ENCODE results near the gene WDFY2.

DNA sequence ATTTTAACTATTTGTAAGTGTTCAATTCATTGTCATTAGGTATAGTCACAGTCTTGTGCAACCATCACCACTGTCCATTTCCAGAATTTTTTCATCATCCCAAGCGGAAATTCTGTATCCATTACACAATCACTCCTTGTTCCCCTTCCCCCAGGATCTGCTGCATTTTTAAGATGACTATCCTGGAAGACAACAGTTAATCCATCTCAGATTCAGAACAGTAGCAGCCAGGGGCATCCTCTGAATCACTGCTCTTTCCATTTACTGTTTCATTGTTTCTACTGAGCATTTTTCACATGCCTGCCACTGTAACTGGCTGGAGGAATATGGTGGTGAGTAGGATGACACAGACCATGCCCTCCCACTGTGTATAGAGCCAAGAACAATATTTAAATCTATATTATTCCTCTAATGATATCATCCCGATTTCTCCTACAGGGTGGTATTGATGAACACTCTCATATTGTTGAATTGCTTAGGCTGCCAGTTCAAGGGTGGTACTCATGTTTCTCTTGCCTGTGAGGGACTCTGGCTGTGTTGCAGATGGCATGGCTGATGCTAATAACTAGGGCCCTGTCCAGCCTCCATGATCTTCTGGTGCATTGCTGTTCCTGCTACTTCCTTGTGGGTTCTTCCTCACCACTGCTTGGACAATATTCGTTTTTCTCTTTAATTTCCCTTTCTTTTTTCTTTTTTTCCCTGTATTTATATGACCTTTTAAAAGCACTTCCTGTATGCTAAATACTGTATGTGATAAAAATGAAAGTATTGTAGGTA lies 59.0 kb downstream of the WDFY2 start:
- TF ChIP-seq, protein P1, sequence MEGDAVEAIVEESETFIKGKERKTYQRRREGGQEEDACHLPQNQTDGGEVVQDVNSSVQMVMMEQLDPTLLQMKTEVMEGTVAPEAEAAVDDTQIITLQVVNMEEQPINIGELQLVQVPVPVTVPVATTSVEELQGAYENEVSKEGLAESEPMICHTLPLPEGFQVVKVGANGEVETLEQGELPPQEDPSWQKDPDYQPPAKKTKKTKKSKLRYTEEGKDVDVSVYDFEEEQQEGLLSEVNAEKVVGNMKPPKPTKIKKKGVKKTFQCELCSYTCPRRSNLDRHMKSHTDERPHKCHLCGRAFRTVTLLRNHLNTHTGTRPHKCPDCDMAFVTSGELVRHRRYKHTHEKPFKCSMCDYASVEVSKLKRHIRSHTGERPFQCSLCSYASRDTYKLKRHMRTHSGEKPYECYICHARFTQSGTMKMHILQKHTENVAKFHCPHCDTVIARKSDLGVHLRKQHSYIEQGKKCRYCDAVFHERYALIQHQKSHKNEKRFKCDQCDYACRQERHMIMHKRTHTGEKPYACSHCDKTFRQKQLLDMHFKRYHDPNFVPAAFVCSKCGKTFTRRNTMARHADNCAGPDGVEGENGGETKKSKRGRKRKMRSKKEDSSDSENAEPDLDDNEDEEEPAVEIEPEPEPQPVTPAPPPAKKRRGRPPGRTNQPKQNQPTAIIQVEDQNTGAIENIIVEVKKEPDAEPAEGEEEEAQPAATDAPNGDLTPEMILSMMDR (conservative IDR thresholded peaks at IDR 0.05; ENCODE audit: low read depth in 2 of 2): no peak
- TF ChIP-seq EZH2 (IDR thresholded peaks at IDR 0.05; ENCODE audit: low read depth, unreplicated experiment) (no peak), EZH2phosphoT487 (IDR thresholded peaks at IDR 0.05; ENCODE audit: unreplicated experiment) (no peak), CREB1 (CRISPR knock-in tag; IDR thresholded peaks at IDR 0.05; ENCODE audit: low read depth) (no peak), POLR2AphosphoS5 (IDR thresholded peaks at IDR 0.05; ENCODE audit: low read depth) (no peak)
- TF ChIP-seq, protein P2, sequence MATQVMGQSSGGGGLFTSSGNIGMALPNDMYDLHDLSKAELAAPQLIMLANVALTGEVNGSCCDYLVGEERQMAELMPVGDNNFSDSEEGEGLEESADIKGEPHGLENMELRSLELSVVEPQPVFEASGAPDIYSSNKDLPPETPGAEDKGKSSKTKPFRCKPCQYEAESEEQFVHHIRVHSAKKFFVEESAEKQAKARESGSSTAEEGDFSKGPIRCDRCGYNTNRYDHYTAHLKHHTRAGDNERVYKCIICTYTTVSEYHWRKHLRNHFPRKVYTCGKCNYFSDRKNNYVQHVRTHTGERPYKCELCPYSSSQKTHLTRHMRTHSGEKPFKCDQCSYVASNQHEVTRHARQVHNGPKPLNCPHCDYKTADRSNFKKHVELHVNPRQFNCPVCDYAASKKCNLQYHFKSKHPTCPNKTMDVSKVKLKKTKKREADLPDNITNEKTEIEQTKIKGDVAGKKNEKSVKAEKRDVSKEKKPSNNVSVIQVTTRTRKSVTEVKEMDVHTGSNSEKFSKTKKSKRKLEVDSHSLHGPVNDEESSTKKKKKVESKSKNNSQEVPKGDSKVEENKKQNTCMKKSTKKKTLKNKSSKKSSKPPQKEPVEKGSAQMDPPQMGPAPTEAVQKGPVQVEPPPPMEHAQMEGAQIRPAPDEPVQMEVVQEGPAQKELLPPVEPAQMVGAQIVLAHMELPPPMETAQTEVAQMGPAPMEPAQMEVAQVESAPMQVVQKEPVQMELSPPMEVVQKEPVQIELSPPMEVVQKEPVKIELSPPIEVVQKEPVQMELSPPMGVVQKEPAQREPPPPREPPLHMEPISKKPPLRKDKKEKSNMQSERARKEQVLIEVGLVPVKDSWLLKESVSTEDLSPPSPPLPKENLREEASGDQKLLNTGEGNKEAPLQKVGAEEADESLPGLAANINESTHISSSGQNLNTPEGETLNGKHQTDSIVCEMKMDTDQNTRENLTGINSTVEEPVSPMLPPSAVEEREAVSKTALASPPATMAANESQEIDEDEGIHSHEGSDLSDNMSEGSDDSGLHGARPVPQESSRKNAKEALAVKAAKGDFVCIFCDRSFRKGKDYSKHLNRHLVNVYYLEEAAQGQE (IDR thresholded peaks at IDR 0.05; ENCODE audit: unreplicated experiment): no peak
